Endodermal cell (in vitro differentiated cells): ENCODE results near the gene ACKR1. TPM values are rescaled to one million over a fixed set of nuclear protein-coding genes. Genes with fewer than 3 reads are reported as not detected.

Experiments
- DNase-seq: peaks from one replicate; pipeline ENCODE4 v3.0.0-alpha.2; 2017
- H3K27ac ChIP-seq: 2 replicates; pipeline ENCODE4 v1.5.1; 2013; ENCODE audit warnings: mild to moderate bottlenecking, low read depth, low read length, moderate library complexity
- H3K27me3 ChIP-seq: 2 replicates; pipeline ENCODE4 v1.6.1; 2013; ENCODE audit warnings: mild to moderate bottlenecking, low read length, moderate library complexity; ENCODE audit not compliant: insufficient read depth, control insufficient read depth, poor library complexity, severe bottlenecking
- H3K36me3 ChIP-seq: 2 replicates; pipeline ENCODE4 v1.7.0; 2013; ENCODE audit warnings: mild to moderate bottlenecking, low read length, moderate library complexity; ENCODE audit not compliant: control insufficient read depth, insufficient read depth
- H3K4me1 ChIP-seq: one replicate; pipeline ENCODE4 v1.7.0; 2013; ENCODE audit warnings: low read length; ENCODE audit not compliant: control insufficient read depth, insufficient read depth
- H3K4me3 ChIP-seq: 2 replicates; pipeline ENCODE4 v1.5.1; 2013; ENCODE audit warnings: mild to moderate bottlenecking, low read length, moderate library complexity
- H3K9ac ChIP-seq: 2 replicates; pipeline ENCODE4 v1.6.1; 2013; ENCODE audit warnings: mild to moderate bottlenecking, low read length, moderate library complexity; ENCODE audit not compliant: poor library complexity, severe bottlenecking; ENCODE audit errors: extremely low read depth
- H3K9me3 ChIP-seq: 2 replicates; pipeline ENCODE4 v1.6.1; 2013; ENCODE audit warnings: mild to moderate bottlenecking, low read length, moderate library complexity; ENCODE audit not compliant: control insufficient read depth
- H3K27ac Mint-ChIP-seq: 2 replicates; pipeline ENCODE4 v1.8.0; 2020; ENCODE audit warnings: mixed read lengths
- H3K27me3 Mint-ChIP-seq: 2 replicates; pipeline ENCODE4 v1.8.0; 2021; ENCODE audit warnings: mild to moderate bottlenecking, mixed read lengths; ENCODE audit not compliant: insufficient read depth
- H3K36me3 Mint-ChIP-seq: 2 replicates; pipeline ENCODE4 v1.8.0; 2020; ENCODE audit warnings: low read depth, mixed read lengths
- H3K4me1 Mint-ChIP-seq: 2 replicates; pipeline ENCODE4 v1.8.0; 2020; ENCODE audit warnings: mixed read lengths
- H3K4me3 Mint-ChIP-seq: 2 replicates; pipeline ENCODE4 v1.8.0; 2020; ENCODE audit warnings: mild to moderate bottlenecking, moderate library complexity, mixed read lengths
- H3K9me3 Mint-ChIP-seq: 2 replicates; pipeline ENCODE4 v1.8.0; 2020; ENCODE audit warnings: mild to moderate bottlenecking, mixed read lengths
- WGBS, 2 experiments: methylation state at CpG; one replicate each; pipeline versions ENCODE4 v1.1.5 to v1.1.7; 2013; ENCODE audit warnings: missing lambda C conversion rate in 2 of 2, mixed read lengths in 1 of 2; ENCODE audit not compliant: insufficient coverage in 1 of 2, insufficient read length in 1 of 2; 5-methylcytosine and 5-hydroxymethylcytosine counted together
- total RNA-seq, 2 donors: library from RNA; stranded (reverse); fragmentation: NEBNext Ultra II Directional in 1 of 2; extraction: Animal tissue kit (Norgen Biotek cat#: 25700) in 1 of 2; gene quantifications; 2 replicates in 1 of 2; 3 replicates in 1 of 2; pipeline ENCODE4 v1.2.1, GENCODE V29; 2021
- TF ChIP-seq, protein P1 (sequence below): fragments of 200-600 bp; sonication (generic); conservative IDR thresholded peaks from 2 replicates; pipeline ENCODE4 v1.5.0; 2021; ENCODE audit warnings: antibody characterized with exemption, mild to moderate bottlenecking

ACKR1 gene
- total RNA-seq, 2 donors from 2014 or later = not detected

DNA sequence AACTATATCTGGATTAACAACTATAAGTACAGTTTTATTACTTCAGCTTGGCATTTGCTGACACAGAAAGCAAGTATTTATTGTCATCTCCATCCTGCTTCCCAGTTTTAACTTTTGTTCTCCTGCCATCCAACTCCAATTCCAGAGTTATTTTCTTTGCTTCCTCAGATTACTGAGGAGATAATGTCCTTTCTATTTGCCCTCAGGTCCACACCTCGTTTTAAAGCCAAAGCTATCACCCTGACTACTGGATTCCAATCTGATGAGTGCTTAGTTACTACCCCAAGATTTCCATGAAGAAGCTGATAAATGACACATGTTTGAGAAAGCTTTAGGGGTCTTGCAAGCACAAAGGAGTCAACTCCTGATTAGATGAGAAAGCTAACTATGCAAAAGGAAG, 25.2 kb downstream of the ACKR1 start:
- TF ChIP-seq, protein P1, sequence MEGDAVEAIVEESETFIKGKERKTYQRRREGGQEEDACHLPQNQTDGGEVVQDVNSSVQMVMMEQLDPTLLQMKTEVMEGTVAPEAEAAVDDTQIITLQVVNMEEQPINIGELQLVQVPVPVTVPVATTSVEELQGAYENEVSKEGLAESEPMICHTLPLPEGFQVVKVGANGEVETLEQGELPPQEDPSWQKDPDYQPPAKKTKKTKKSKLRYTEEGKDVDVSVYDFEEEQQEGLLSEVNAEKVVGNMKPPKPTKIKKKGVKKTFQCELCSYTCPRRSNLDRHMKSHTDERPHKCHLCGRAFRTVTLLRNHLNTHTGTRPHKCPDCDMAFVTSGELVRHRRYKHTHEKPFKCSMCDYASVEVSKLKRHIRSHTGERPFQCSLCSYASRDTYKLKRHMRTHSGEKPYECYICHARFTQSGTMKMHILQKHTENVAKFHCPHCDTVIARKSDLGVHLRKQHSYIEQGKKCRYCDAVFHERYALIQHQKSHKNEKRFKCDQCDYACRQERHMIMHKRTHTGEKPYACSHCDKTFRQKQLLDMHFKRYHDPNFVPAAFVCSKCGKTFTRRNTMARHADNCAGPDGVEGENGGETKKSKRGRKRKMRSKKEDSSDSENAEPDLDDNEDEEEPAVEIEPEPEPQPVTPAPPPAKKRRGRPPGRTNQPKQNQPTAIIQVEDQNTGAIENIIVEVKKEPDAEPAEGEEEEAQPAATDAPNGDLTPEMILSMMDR = no peak
- H3K9me3 ChIP-seq = no peaks in the 10 kb centered on the region
- Mint-ChIP-seq H3K27me3 (no peaks in the 10 kb centered on the region), H3K4me1 (peaks cover 43% of the 10 kb centered on the region), H3K27ac (no peak overlapping the region), H3K36me3 (no peaks in the 10 kb centered on the region), H3K9me3 (no peaks in the 10 kb centered on the region), H3K4me3 (no peak overlapping the region)
- peaks cover 20% of the 10 kb centered on the region for H3K4me1 ChIP-seq
- H3K4me3 ChIP-seq = peak overlapping the region; percentile 57
- H3K9ac ChIP-seq = no peak overlapping the region
- WGBS, 2 experiments = 29% methylated on average over 1 of the region's 1 CpG
- DNase-seq = no peak
- H3K36me3 ChIP-seq = no peaks in the 10 kb centered on the region
- H3K27me3 ChIP-seq = no peaks in the 10 kb centered on the region
- no peak overlapping the region for H3K27ac ChIP-seq

DNA sequence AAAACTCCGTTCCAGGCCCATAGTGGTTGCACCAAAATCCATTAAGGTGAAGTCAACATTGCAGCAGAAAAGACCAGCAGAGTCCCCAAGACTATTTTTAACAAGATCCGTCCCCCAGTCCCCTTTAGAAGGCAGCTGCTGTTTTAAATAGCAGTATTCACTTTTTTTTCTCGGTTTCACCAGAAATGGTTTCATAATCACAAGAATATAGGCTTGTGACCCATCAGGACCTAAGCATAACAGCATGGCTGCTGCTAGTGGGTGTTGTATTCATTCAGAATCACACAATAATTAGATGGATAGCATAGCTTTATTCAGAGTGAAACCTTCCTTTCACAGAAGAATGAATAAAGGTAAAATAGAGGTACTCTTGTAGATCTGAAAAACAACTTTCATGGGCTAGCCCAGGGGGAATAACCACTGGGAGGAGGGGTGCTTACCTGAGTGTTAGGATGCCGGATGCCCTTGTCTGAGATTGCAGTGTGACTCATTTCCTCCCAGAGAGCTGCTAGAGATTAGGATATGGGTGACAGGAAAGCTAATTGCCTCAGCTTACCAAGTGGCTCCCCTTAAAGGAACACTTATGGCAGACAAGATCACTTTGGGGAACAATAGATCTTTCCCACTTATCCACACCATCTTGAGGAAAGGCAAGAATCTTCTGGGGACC, 35.0 kb downstream of the ACKR1 start:
- H3K27me3 Mint-ChIP-seq = no peaks in the 10 kb centered on the region
- H3K4me1 Mint-ChIP-seq = no peaks in the 10 kb centered on the region
- TF ChIP-seq, protein P1 = no peak
- 90 to 92% methylated on average over 2 to 4 of the region's 4 CpGs for WGBS, 2 experiments
- no peaks in the 10 kb centered on the region for H3K36me3 Mint-ChIP-seq
- no peak overlapping the region for H3K4me3 Mint-ChIP-seq
- no peak overlapping the region for H3K9ac ChIP-seq
- peaks cover 8% of the 10 kb centered on the region for H3K9me3 ChIP-seq
- H3K4me3 ChIP-seq = no peak overlapping the region
- no peak for DNase-seq
- H3K36me3 ChIP-seq = no peaks in the 10 kb centered on the region
- H3K27me3 ChIP-seq = no peaks in the 10 kb centered on the region
- H3K27ac ChIP-seq = no peak overlapping the region
- no peaks in the 10 kb centered on the region for H3K4me1 ChIP-seq
- peaks cover 19% of the 10 kb centered on the region for H3K9me3 Mint-ChIP-seq
- no peak overlapping the region for H3K27ac Mint-ChIP-seq

DNA sequence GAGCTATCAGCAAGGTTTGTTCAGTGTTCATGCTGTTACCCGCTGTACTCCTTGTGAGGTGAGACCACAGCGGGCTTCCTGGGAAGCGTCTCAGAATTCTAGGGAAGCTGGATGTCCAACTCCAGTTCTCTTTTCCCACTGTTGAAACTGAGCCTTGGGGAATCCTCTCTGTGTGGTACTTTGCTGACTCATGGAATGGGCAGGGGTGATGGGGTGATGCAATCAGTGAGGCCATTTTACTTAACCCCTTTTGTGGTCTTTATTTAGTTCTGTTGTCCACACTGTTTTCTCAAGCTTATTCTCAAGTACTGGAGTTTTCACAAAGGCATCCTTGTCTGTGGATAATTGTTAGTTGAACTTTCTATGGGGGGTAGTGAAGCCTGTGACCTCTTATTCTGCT, 42.6 kb downstream of the ACKR1 start:
- no peak overlapping the region for H3K4me3 ChIP-seq
- no peak for DNase-seq
- H3K9me3 Mint-ChIP-seq = peaks cover 38% of the 10 kb centered on the region
- no peaks in the 10 kb centered on the region for H3K27me3 ChIP-seq
- TF ChIP-seq, protein P1 = no peak
- H3K27me3 Mint-ChIP-seq = no peaks in the 10 kb centered on the region
- no peak overlapping the region for H3K27ac Mint-ChIP-seq
- WGBS, 2 experiments = 81 to 89% methylated on average over 3 of the region's 3 CpGs
- peaks cover 4% of the 10 kb centered on the region for H3K4me1 Mint-ChIP-seq
- peaks cover 9% of the 10 kb centered on the region for H3K4me1 ChIP-seq
- no peaks in the 10 kb centered on the region for H3K36me3 ChIP-seq
- H3K9me3 ChIP-seq = peaks cover 18% of the 10 kb centered on the region
- H3K36me3 Mint-ChIP-seq = no peaks in the 10 kb centered on the region
- H3K27ac ChIP-seq = no peak overlapping the region
- no peak overlapping the region for H3K9ac ChIP-seq
- H3K4me3 Mint-ChIP-seq = no peak overlapping the region
